ENCODE results near the gene NOXO1.
"Not testable (repeated sequence)": the region's sequence is repeated elsewhere in the genome, so short reads cannot be mapped to it uniquely, and the experiment has no call there.

NOXO1 gene

GRCh38 chr16:1981398-1981836 is at the start of gene NOXO1:
Gene NOXO1, minus strand, starts transcription at chr16:1981469. Its CDS starts 290 bp downstream, at chr16:1981179.
- no peak for DNase-seq

GRCh38 chr16:2030036-2030435 is 48.8 kb upstream of the NOXO1 start:
- DNase-seq = no peak

GRCh38 chr16:2029350-2029749 is 48.1 kb upstream of the NOXO1 start:
- DNase-seq = no peak

- no peak for DNase-seq
Observed at GRCh38 chr16:2028620-2029220, 47.5 kb upstream of the NOXO1 start.

- DNase-seq = no peak
Observed at GRCh38 chr16:2028146-2028545, 46.9 kb upstream of the NOXO1 start.

GRCh38 chr16:2027024-2028010 is 46.0 kb upstream of the NOXO1 start:
- DNase-seq = peak; percentile 49

GRCh38 chr16:2026461-2027023 is 45.3 kb upstream of the NOXO1 start, which contains the start of gene NHERF2:
Gene NHERF2, plus strand, starts transcription at chr16:2026902. Its CDS starts 104 bp downstream, at chr16:2027006.
- no peak for DNase-seq

GRCh38 chr16:2025878-2026460 is 44.7 kb upstream of the NOXO1 start:
- no peak for DNase-seq

- no peak for DNase-seq
Observed at GRCh38 chr16:2025251-2025650, 44.0 kb upstream of the NOXO1 start.

- DNase-seq = no peak
Observed at GRCh38 chr16:2024032-2024420, 42.8 kb upstream of the NOXO1 start.

GRCh38 chr16:2023092-2024031 is 42.1 kb upstream of the NOXO1 start:
- peak; percentile 75 for DNase-seq

- no peak for DNase-seq
Observed at GRCh38 chr16:2022723-2023091, 41.4 kb upstream of the NOXO1 start.

- DNase-seq = no peak
Observed at GRCh38 chr16:2019921-2020831, 38.9 kb upstream of the NOXO1 start.

- no peak for DNase-seq
Observed at GRCh38 chr16:2019518-2019920, 38.2 kb upstream of the NOXO1 start, which contains the start of gene NPW. Gene NPW, plus strand, starts transcription at chr16:2019785.

- DNase-seq = no peak
Observed at GRCh38 chr16:2016407-2016922, 35.2 kb upstream of the NOXO1 start.

- DNase-seq = no peak
Observed at GRCh38 chr16:2015947-2016208, 34.6 kb upstream of the NOXO1 start.

- peak; percentile 87 for DNase-seq
Observed at GRCh38 chr16:2015117-2015946, 34.1 kb upstream of the NOXO1 start.

GRCh38 chr16:2013527-2013926 is 32.3 kb upstream of the NOXO1 start:
- no peak for DNase-seq

GRCh38 chr16:2011726-2012125 is 30.5 kb upstream of the NOXO1 start:
- not testable (repeated sequence) for DNase-seq

Measured in HCEC 1CT (cell line).